Measurements from ENCODE around the gene NFKB2. TPM values are rescaled to one million over a fixed set of nuclear protein-coding genes. Genes with fewer than 3 reads are reported as not detected.

NFKB2 gene
- total RNA-seq, 4 donors from 2014 or later, result 12.3 to 26.0 (median 15.3) TPM

- 81% methylated on average over 13 to 16 of the region's 16 CpGs for WGBS, 2 donors
- no peak overlapping the region for H3K4me3 ChIP-seq (replicated peaks in 1 of 3)
- intact Hi-C loops (cut with DNase I), result no loop called here
- no peaks in the 10 kb centered on the region for H3K9me3 ChIP-seq
- H3K36me3 ChIP-seq, result no peaks in the 10 kb centered on the region
- peaks cover 5 to 16% of the 10 kb centered on the region in 2 donors for H3K4me1 ChIP-seq
- no peak for TF ChIP-seq CTCF (IDR thresholded peaks at IDR 0.05)
- peaks cover 16% of the 10 kb centered on the region for H3K27me3 ChIP-seq
- DNase-seq, result no peak
- H3K27ac ChIP-seq, result no peak overlapping the region
Measured at GRCh38 chr10:102413806-102414561, 18.5 kb downstream of the NFKB2 start.

DNA sequence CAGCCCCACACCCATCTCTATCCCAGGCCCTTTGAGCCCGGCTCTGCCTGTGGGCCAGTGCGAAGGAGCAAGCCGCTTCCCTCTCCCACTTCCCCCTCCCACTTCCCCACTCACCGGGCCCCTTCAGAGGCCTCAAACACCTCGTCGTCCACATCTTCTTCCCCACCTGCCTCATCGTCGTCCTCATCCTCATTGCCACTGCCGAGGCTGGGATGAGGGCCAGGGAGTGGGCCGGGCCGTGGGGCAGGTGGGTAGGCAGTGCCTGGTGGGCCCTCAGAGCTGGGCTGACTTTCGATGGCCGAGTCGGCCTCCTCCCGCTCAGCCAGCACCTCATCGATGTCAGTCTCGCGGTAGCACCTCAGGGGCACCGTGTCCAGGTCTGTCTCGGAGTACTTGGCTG, 19.2 kb downstream of the NFKB2 start:
- TF ChIP-seq POLR2A (IDR thresholded peaks at IDR 0.05) (no peak), CTCF (IDR thresholded peaks at IDR 0.05) (no peak)
- Histone ChIP-seq H3K27ac (no peak overlapping the region), H3K27me3 (peaks cover 11% of the 10 kb centered on the region), H3K9me3 (no peaks in the 10 kb centered on the region), H3K4me1 (peaks cover 13 to 20% of the 10 kb centered on the region in 2 donors), H3K36me3 (no peaks in the 10 kb centered on the region), H3K4me3 (replicated peaks in 1 of 3) (no peak overlapping the region)
- 33 to 40% methylated on average over 14 to 19 of the region's 20 CpGs for WGBS, 2 donors
- intact Hi-C loops (cut with DNase I), result no loop called here
- DNase-seq, result no peak

DNA sequence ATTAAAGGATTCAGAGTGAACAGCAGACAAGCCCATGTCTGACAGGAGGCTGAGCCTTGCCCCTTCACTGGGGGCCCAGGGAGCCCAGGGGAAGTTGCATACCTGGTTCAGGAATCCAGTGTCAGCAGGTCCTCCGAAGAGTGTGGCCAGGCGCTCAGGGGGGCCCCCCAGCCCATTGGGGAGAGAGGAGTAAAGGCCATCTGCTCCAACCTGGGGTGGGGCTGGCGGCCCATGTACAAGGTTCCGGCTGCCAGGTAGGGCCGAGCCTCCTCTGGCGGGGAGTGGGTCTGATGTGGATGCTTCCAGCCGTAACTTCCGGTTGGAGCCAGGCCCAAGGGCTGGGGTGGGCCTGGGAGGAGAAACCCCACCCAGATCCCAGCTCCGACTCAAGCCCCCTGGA, 20.8 kb downstream of the NFKB2 start:
- intact Hi-C loops (cut with DNase I), result no loop called here
- no peak for DNase-seq
- Histone ChIP-seq H3K27me3 (no peaks in the 10 kb centered on the region), H3K27ac (no peak overlapping the region), H3K4me1 (peaks cover 14 to 17% of the 10 kb centered on the region in 2 donors), H3K36me3 (no peaks in the 10 kb centered on the region), H3K4me3 (replicated peaks in 1 of 3) (no peak overlapping the region), H3K9me3 (no peaks in the 10 kb centered on the region)
- TF ChIP-seq POLR2A (IDR thresholded peaks at IDR 0.05) (no peak), CTCF (IDR thresholded peaks at IDR 0.05) (no peak)
- 61 to 88% methylated on average over 5 of the region's 9 CpGs for WGBS, 2 donors

- peaks cover 14 to 17% of the 10 kb centered on the region in 2 donors for H3K4me1 ChIP-seq
- no peak for DNase-seq
- no peaks in the 10 kb centered on the region for H3K36me3 ChIP-seq
- H3K9me3 ChIP-seq, result no peaks in the 10 kb centered on the region
- intact Hi-C loops (cut with DNase I), result no loop called here
- H3K27ac ChIP-seq, result no peak overlapping the region
- TF ChIP-seq CTCF (IDR thresholded peaks at IDR 0.05) (no peak), POLR2A (IDR thresholded peaks at IDR 0.05) (no peak)
- no peaks in the 10 kb centered on the region for H3K27me3 ChIP-seq
- 83 to 87% methylated on average over 9 to 20 of the region's 20 CpGs for WGBS, 2 donors
- no peak overlapping the region for H3K4me3 ChIP-seq (replicated peaks in 1 of 3)
Measured at GRCh38 chr10:102416695-102417094, 21.2 kb downstream of the NFKB2 start.

GRCh38 chr10:102418622-102419268, 23.2 kb downstream of the NFKB2 start, which contains the start of gene PSD:
Gene PSD, minus strand, starts transcription at chr10:102418785. Its CDS starts 1,747 bp downstream, at chr10:102417038.
- Histone ChIP-seq H3K27me3 (no peaks in the 10 kb centered on the region), H3K9me3 (no peaks in the 10 kb centered on the region), H3K36me3 (peaks cover 0 to 6% of the 10 kb centered on the region in 2 donors), H3K27ac (no peak within 1 kb of the TSS), H3K4me3 (replicated peaks in 1 of 3) (peak within 1 kb of the TSS in 1 of 3 donors; percentile 88), H3K4me1 (peaks cover 29 to 35% of the 10 kb centered on the region in 2 donors)
- 0 to 1% methylated on average over 7 to 18 of the region's 45 CpGs for WGBS, 2 donors
- intact Hi-C loops (cut with DNase I), result no loop called here
- no peak for DNase-seq
- TF ChIP-seq POLR2A (IDR thresholded peaks at IDR 0.05), result no peak
- no peak for TF ChIP-seq CTCF (IDR thresholded peaks at IDR 0.05)

Data from thyroid gland (tissue), 4 donors.